Measurements from ENCODE around the gene MEF2D.
A peak's percentile ranks its signal among the peaks of the same experiment; 100 is the strongest.

Gene MEF2D

DNA sequence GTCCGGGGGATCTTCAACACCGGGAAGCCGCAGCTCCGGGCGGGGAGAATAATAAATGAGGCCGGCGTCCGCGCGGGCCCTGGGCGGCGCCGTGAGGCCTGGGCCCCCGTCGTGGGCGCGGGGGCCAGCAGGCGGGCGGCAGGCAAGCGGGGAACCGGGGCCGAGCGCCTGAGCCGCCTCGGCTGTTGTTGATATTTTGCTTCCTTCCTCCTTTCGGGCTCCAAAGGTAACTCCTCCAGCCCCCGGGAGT lies at the start of gene MEF2D:
Gene MEF2D (minus strand): TSS at position 233 of the 250 bp plus-strand sequence. CDS start 17,483 bp downstream, outside the sequence.
- no peak for DNase-seq

DNA sequence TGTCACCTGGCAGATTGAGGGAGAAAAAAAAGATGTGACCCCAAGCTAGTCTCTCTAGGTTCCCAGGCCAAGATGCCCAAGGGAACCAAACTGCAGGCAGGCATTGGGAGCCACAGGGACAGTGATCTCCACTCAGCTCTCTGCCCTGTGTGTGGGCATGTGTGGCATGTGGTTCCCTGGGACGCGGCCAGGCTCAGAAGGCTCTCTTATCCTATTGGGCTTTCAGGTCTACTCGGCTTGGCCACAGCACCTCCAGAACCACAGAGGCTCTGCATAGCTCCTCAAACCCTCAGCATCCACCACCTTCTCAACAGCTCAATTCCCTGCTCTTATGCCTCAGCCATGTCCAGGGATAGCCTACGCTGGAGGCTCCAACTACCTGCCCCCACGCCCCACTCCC lies 49.8 kb upstream of the MEF2D start:
- no peak for DNase-seq

- DNase-seq: no peak
These were observed 49.3 kb upstream of the MEF2D start for GRCh38 chr1:156549831-156550230.

GRCh38 chr1:156549390-156549789 lies 48.8 kb upstream of the MEF2D start:
- no peak for DNase-seq

DNA sequence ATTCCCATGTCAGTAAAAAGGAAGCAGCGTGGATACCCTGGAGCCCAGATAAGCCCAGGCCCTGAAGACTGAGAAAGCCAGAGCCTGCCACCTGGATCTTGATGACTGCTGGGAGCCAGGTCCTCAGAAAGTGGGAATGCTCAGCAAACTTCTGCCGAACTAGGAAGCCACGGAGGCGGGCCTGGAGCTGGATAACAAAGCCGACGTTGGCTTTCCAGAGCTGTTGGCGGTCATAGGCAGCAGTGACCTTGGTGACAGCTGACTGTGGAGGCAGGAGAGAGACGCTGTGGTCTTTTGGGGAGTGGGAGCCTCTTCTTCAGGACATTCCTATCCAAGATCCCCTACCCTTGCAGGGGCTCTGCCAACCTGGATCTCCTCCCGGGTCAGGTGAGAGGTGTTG lies 47.4 kb upstream of the MEF2D start:
- DNase-seq: no peak

- DNase-seq: no peak
These were observed 46.9 kb upstream of the MEF2D start for GRCh38 chr1:156547434-156547833.

DNA sequence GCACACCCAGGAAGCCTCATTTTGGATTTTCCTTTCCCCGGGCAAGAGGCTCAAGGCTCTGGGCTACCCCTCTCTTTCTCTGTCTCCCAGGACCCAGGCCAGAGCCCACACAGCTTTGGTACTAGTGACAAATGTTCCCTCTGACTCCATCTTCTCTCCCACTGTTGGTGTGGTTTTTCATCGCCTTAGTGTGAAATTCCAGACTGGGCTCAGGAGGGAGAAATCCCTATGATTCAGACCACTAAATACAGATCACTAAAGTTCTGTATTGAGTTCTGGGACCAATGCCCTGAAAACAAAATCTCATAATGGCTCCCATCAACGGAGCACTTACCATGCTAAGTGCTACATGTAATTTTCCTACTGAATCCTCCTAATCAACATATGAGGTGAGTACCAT lies 45.7 kb upstream of the MEF2D start:
- peak in 1 of 51 donors; percentile 12 for DNase-seq

GRCh38 chr1:156544592-156545102 lies 44.1 kb upstream of the MEF2D start:
- DNase-seq: peak in 1 of 51 donors; percentile 8

- DNase-seq: no peak
These were observed 42.5 kb upstream of the MEF2D start for GRCh38 chr1:156543066-156543465.

- DNase-seq: no peak
These were observed 40.4 kb upstream of the MEF2D start for GRCh38 chr1:156540955-156541354.

GRCh38 chr1:156539818-156540355 lies 39.3 kb upstream of the MEF2D start:
- peak in 1 of 51 donors; percentile 11 for DNase-seq

GRCh38 chr1:156538711-156539440 lies 38.3 kb upstream of the MEF2D start:
- DNase-seq: no peak

DNA sequence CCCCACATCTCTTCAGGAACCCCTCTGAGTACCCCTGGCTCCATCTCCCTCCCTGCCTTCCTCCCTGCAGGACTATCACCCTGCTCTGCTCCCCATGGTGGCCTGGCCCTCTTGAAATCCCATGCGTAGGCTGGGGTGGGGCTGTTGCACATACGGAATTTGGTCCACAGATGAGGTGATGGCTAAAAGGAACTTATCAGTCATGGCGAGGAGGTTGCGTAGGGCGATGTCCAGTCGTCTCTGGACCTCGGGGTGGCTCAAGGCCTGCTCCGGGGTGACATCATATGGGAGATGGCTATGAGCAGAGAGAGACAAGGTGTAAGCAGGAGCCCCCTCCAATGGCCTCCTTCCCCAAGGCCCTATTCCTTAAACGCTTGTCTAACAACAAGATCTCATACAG lies 36.5 kb upstream of the MEF2D start:
- no peak for DNase-seq

DNA sequence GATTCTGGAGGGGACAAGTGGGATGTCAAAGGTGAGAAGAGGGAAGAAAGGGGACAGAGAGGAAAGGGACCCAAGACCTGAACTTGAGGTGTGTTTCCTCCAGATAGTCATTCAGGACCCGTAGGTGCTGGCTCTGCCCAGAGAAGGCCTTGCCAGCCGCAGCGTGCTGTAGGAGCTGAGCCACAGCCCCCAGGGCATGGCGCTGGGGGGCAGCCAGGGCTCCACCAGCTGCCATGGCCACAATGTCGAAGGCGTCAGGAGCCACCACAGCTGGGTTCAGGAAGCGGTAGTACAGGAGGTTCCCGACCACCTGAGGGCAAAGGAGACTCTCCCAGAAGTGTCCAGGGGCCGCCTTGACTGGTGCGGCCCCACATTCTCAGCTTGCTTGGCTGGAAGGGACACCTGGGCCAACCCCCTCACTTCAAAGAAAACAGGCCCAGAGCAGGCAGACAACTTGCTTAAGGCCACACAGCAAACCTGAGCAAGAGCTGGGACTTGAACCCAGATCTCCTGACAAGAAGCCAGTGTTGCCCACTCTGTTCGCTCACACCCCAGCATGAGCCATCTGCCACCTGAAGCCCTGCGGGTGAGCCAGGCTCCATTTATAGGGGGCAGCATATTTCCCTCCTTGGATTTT lies 34.0 kb upstream of the MEF2D start:
- DNase-seq: no peak

- no peak for DNase-seq
These were observed 33.1 kb upstream of the MEF2D start for GRCh38 chr1:156533568-156534220.

GRCh38 chr1:156532374-156532773 lies 31.8 kb upstream of the MEF2D start:
- no peak for DNase-seq

DNA sequence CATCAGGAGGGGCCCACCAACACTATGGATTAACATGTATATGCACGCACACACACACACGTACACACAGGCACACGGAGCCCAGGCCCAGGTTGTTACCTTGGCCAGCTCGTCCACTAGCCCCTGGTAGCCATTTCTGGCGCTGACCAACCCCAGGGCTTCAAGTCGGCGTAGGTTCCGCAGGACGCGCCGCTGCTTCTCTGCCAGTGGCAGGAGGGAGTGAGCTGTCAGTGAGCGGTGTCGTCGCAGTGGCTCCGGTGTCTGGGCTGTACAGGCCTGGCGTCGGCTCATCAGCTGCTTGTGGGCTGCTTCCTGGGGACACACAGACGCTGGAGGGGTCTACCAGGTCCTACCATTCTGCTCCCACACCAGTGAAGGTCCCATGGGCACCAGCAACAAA lies 29.4 kb upstream of the MEF2D start:
- DNase-seq: no peak

DNA sequence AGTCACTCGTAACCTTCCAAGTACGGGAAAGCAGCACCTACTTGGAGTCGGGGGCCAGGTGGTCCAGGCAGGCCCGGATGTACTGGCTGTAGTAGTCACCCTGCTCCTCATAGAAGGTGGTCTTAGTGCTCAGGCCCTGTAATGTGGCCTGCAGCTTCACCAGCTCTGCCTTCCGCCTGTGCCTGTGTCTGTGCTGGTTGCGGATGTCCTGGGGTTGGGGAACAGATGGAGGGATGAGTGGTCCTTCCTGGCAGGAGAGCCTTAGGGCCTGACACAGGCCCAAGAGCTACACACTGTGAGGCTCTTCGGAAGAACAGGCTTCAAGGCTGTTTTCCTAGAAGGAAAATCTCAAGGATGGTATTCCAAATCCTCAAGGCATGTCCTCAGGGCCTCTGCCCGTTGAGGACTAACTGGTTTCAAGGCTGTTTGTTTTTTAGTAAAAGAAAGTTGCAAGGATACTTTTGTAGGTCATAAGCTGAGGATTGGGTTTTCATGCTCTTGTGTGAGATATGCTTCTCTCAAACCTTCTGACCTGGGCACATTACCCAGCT lies 28.4 kb upstream of the MEF2D start:
- DNase-seq: no peak

DNA sequence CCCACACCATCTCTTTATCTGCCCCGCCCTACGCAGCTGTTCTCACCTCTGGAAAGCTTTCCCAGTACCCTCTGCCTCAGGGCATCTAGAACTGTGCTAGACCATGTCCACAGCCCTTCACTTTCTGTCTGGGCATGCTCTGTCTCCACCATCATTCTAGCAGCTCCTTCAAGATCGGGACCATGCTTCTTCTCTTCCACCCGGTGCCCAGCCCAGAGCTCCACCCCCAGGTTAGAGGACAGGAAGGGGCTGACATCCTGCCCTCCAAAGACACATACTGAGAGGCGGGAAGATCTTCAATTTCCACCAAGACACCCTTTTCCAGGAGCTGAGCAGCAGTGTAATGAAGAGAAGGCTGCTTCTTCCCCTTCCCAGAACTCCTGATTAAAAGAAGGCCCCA lies 27.7 kb upstream of the MEF2D start:
- no peak for DNase-seq

GRCh38 chr1:156527584-156527983 lies 27.0 kb upstream of the MEF2D start:
- no peak for DNase-seq

GRCh38 chr1:156525856-156526489 lies 25.4 kb upstream of the MEF2D start:
- no peak for DNase-seq

GRCh38 chr1:156525071-156525501 lies 24.5 kb upstream of the MEF2D start:
- DNase-seq: no peak

Data from hypothalamus (tissue), 51 donors.